Smooth muscle cell (in vitro differentiated cells): ENCODE results near the gene CACNG7. TPM values are rescaled to one million over a fixed set of nuclear protein-coding genes. Genes with fewer than 3 reads are reported as not detected.

Experiments
- DNase-seq: peaks from one replicate; lab custom pipeline; 2025; ENCODE audit not compliant: unreplicated experiment; lab: John Stamatoyannopoulos, UW
- H2AFZ ChIP-seq: fragments of 200-600 bp; sonication (generic); 2 replicates; pipeline ENCODE4 v1.6.0; 2016; ENCODE audit warnings: antibody characterized with exemption, low read depth, mild to moderate bottlenecking
- H3F3A ChIP-seq: fragments of 200-600 bp; sonication (generic); 2 replicates; pipeline ENCODE4 v1.6.0; 2017; ENCODE audit warnings: antibody characterized with exemption, low read depth
- H3K27ac ChIP-seq: fragments of 200-600 bp; sonication (generic); 2 replicates; pipeline ENCODE4 v1.5.1; 2016; ENCODE audit warnings: low read depth, mild to moderate bottlenecking
- H3K27me3 ChIP-seq: fragments of 200-600 bp; sonication (generic); 2 replicates; pipeline ENCODE4 v1.6.1; 2016; ENCODE audit warnings: low read depth, mild to moderate bottlenecking
- H3K36me3 ChIP-seq: fragments of 200-600 bp; sonication (generic); 2 replicates; pipeline ENCODE4 v1.5.1; 2016; ENCODE audit warnings: low read depth
- H3K4me1 ChIP-seq: fragments of 200-600 bp; sonication (generic); 2 replicates; pipeline ENCODE4 v1.5.1; 2016; ENCODE audit warnings: low read depth
- H3K4me2 ChIP-seq: fragments of 200-600 bp; sonication (generic); 2 replicates; pipeline ENCODE4 v1.6.0; 2016; ENCODE audit warnings: mild to moderate bottlenecking
- H3K4me3 ChIP-seq: fragments of 200-600 bp; sonication (generic); 2 replicates; pipeline ENCODE4 v1.5.1; 2016; ENCODE audit warnings: mild to moderate bottlenecking
- H3K79me2 ChIP-seq: fragments of 200-600 bp; sonication (generic); 2 replicates; pipeline ENCODE4 v1.6.0; 2016; ENCODE audit warnings: low read depth, mild to moderate bottlenecking
- H3K9ac ChIP-seq: fragments of 200-600 bp; sonication (generic); 2 replicates; pipeline ENCODE4 v1.6.0; 2016; ENCODE audit warnings: low read depth
- H3K9me3 ChIP-seq: fragments of 200-600 bp; sonication (generic); replicated peaks from 2 replicates; pipeline ENCODE4 v1.5.1; 2016; ENCODE audit warnings: low read depth
- H4K20me1 ChIP-seq: fragments of 200-600 bp; sonication (generic); 2 replicates; pipeline ENCODE4 v1.6.0; 2016; ENCODE audit warnings: low read depth
- CTCF ChIP-seq: fragments of 200-600 bp; sonication (generic); IDR thresholded peaks from 2 replicates; pipeline ENCODE4 v1.5.1; 2017; ENCODE audit warnings: borderline replicate concordance, mild to moderate bottlenecking, antibody characterized with exemption; ENCODE audit not compliant: insufficient read depth, poor library complexity, severe bottlenecking
- WGBS: methylation state at CpG from one replicate; pipeline ENCODE4 v1.1.7; 2016; ENCODE audit warnings: low lambda C conversion rate; 5-methylcytosine and 5-hydroxymethylcytosine counted together
- polyA plus RNA-seq: library from polyadenylated mRNA; unstranded; fragments of >200 nt; fragmentation: Nextera tagmentation; extraction: Ambion mirVana; gene quantifications from 2 replicates; pipeline ENCODE4 v1.2.1, GENCODE V29; 2016
- total RNA-seq: library from RNA; depleted of rRNA; stranded (reverse); fragments of >200 nt; gene quantifications from 2 replicates; pipeline ENCODE4 v1.2.3, GENCODE V29; 2014

The CACNG7 gene
- total and polyA plus RNA-seq, 2 experiments from 2014 or later = 1.3 to 6.1 TPM

DNA sequence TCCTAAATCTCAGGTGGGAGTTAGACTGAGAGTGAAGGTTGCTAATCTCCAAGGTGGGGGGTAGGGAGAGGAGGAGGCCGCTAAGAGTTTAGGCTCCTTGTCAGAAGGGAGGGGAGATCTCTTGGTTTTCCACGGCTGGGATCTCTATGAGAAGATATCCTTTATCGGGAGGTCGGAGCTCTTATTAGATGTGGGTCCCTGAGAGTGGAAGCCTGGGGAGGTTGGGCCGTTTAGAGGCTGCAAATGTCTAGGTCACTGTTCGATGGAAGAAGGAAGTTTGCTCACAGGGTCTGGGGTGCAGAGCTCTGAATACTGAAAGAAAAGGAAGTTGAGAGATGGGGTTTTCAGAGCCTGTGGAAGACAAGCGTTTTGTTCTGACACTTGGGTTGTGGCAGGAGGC, 37.6 kb upstream of the CACNG7 start:
- DNase-seq = no peak
- Histone ChIP-seq H3K9ac (no peak overlapping the region), H3K9me3 (no peaks in the 10 kb centered on the region), H3K4me3 (no peak overlapping the region), H3K79me2 (peaks cover 46% of the 10 kb centered on the region), H3K36me3 (no peaks in the 10 kb centered on the region), H3K4me2 (no peak overlapping the region), H3K27me3 (no peaks in the 10 kb centered on the region), H3K27ac (no peak overlapping the region), H3K4me1 (peaks cover 10% of the 10 kb centered on the region), H2AFZ (no peak overlapping the region), H4K20me1 (peaks cover 69% of the 10 kb centered on the region), H3F3A (peaks cover 23% of the 10 kb centered on the region)
- no peak for TF ChIP-seq CTCF
- WGBS = 94% methylated on average over 7 of the region's 7 CpGs

GRCh38 chr19:53872762-53873161, 36.3 kb upstream of the CACNG7 start:
- no peak overlapping the region for H3K27ac ChIP-seq
- no peak overlapping the region for H3K4me2 ChIP-seq
- no peak overlapping the region for H3K4me3 ChIP-seq
- 92% methylated on average over 6 of the region's 6 CpGs for WGBS
- no peak overlapping the region for H2AFZ ChIP-seq
- no peak for DNase-seq
- H4K20me1 ChIP-seq = peaks cover 78% of the 10 kb centered on the region
- TF ChIP-seq CTCF = no peak
- no peaks in the 10 kb centered on the region for H3K36me3 ChIP-seq
- H3K9me3 ChIP-seq = no peaks in the 10 kb centered on the region
- peaks cover 46% of the 10 kb centered on the region for H3K79me2 ChIP-seq
- H3F3A ChIP-seq = peaks cover 31% of the 10 kb centered on the region
- H3K9ac ChIP-seq = no peak overlapping the region
- peaks cover 4% of the 10 kb centered on the region for H3K4me1 ChIP-seq
- H3K27me3 ChIP-seq = no peaks in the 10 kb centered on the region

GRCh38 chr19:53873773-53874605, 35.1 kb upstream of the CACNG7 start:
- Histone ChIP-seq H3F3A (peaks cover 31% of the 10 kb centered on the region), H3K9ac (no peak overlapping the region), H3K79me2 (peaks cover 33% of the 10 kb centered on the region), H3K27me3 (no peaks in the 10 kb centered on the region), H2AFZ (no peak overlapping the region), H3K4me3 (no peak overlapping the region), H3K9me3 (no peaks in the 10 kb centered on the region), H4K20me1 (peaks cover 78% of the 10 kb centered on the region), H3K4me1 (peaks cover 4% of the 10 kb centered on the region), H3K27ac (no peak overlapping the region), H3K4me2 (no peak overlapping the region), H3K36me3 (no peaks in the 10 kb centered on the region)
- no peak for DNase-seq
- TF ChIP-seq CTCF = no peak
- WGBS = 97% methylated on average over 49 of the region's 51 CpGs

GRCh38 chr19:53874606-53874990, 34.5 kb upstream of the CACNG7 start:
- no peaks in the 10 kb centered on the region for H3K36me3 ChIP-seq
- H2AFZ ChIP-seq = no peak overlapping the region
- peaks cover 75% of the 10 kb centered on the region for H4K20me1 ChIP-seq
- no peak overlapping the region for H3K9ac ChIP-seq
- H3K9me3 ChIP-seq = no peaks in the 10 kb centered on the region
- peaks cover 29% of the 10 kb centered on the region for H3K79me2 ChIP-seq
- H3K27me3 ChIP-seq = no peaks in the 10 kb centered on the region
- no peak overlapping the region for H3K4me3 ChIP-seq
- peaks cover 31% of the 10 kb centered on the region for H3F3A ChIP-seq
- TF ChIP-seq CTCF = no peak
- no peak overlapping the region for H3K4me2 ChIP-seq
- peaks cover 4% of the 10 kb centered on the region for H3K4me1 ChIP-seq
- no peak overlapping the region for H3K27ac ChIP-seq
- 87% methylated on average over 6 of the region's 6 CpGs for WGBS
- no peak for DNase-seq
